Adrenal gland (tissue), 12 donors: Measurements from ENCODE around the gene HSBP1L1. TPM values are rescaled to one million over a fixed set of nuclear protein-coding genes. Genes with fewer than 3 reads are reported as not detected.

Experiments used
- DNase-seq, 7 donors: peaks; one replicate each; pipeline ENCODE4 v3.0.0-alpha.2; 2019 to 2020
- H3K27ac ChIP-seq, 5 donors: fragments of 200-600 bp; sonication (generic) in 4 of 5; 1 replicate in 3 of 5; 2 replicates in 2 of 5; pipeline versions ENCODE4 v1.5.1 to v1.8.0; 2016 to 2020; ENCODE audit warnings: mild to moderate bottlenecking in 1 of 5
- H3K27me3 ChIP-seq: fragments of 200-600 bp; 2 replicates; pipeline ENCODE4 v1.8.0; 2021
- H3K36me3 ChIP-seq, 2 donors: fragments of 200-600 bp; replicated peaks in 1 of 2; 1 replicate in 1 of 2; 2 replicates in 1 of 2; pipeline versions ENCODE4 v1.5.1 to v1.8.0; 2018 to 2022
- H3K4me1 ChIP-seq, 2 donors: fragments of 200-600 bp; replicated peaks in 1 of 2; 1 replicate in 1 of 2; 2 replicates in 1 of 2; pipeline versions ENCODE4 v1.5.1 to v1.8.0; 2018 to 2021
- H3K4me3 ChIP-seq, 4 donors: fragments of 200-600 bp; sonication (generic) in 3 of 4; one replicate each; pipeline ENCODE4 v1.5.1; 2016 to 2018
- H3K9me3 ChIP-seq, 3 donors: fragments of 200-600 bp; sonication (generic) in 1 of 3; replicated peaks in 1 of 3; 1 replicate in 2 of 3; 2 replicates in 1 of 3; pipeline versions ENCODE4 v1.5.1 to v1.8.0; 2016 to 2021
- POLR2A ChIP-seq, 2 donors: fragments of 450-650 bp; IDR thresholded peaks; one replicate each; pipeline ENCODE4 v1.6.1; 2017; ENCODE audit warnings: antibody characterized with exemption in 2 of 2, mild to moderate bottlenecking in 2 of 2, moderate library complexity in 1 of 2
- WGBS, 4 donors: extraction: QIAGEN DNeasy Blood & Tissue Kit in 2 of 4; methylation state at CpG; one replicate each; pipeline versions ENCODE4 v1.1.5 to v1.1.7; 2013 to 2017; 5-methylcytosine and 5-hydroxymethylcytosine counted together
- intact Hi-C, 2 donors: fragments of 100-400 bp; cut with DNase I; formaldehyde crosslinking; loops; one replicate each; pipeline versions ENCODE4 v1.14.1 to v1.15.0; 2022 to 2023
- polyA plus RNA-seq, 3 donors: library from polyadenylated mRNA; stranded (reverse); fragments of 200-250 nt in 2 of 3; fragments of 350-450 nt in 1 of 3; fragmentation: Illumina TruSeq in 1 of 3; extraction: RNeasy Lipid Tissue Mini Kit (QIAGEN cat#74804) in 1 of 3; gene quantifications; one replicate each; pipeline ENCODE4 v1.2.3, GENCODE V29; 2013 to 2014
- total RNA-seq, 9 donors: library from RNA; depleted of rRNA in 4 of 9; stranded (reverse); fragments of >200 nt in 4 of 9; fragments of 120-200 nt in 1 of 9; fragmentation: NEBNext Ultra II Directional in 1 of 9; extraction: Animal tissue kit (Norgen Biotek cat#: 25700) in 1 of 9; gene quantifications; one replicate each; pipeline versions ENCODE4 v1.1.0 to v1.2.4, GENCODE V29; 2013 to 2023
- TF ChIP-seq, protein P1 (sequence below), 6 experiments: fragments of 450-650 bp in 4 of 6; fragments of 200-600 bp in 2 of 6; sonication (generic) in 1 of 6; IDR thresholded peaks; 1 replicate in 5 of 6; 2 replicates in 1 of 6; pipeline versions ENCODE4 v1.5.1 to v1.8.0; 2016 to 2021; ENCODE audit warnings: antibody characterized with exemption in 6 of 6, mild to moderate bottlenecking in 2 of 6, moderate library complexity in 1 of 6
- donor health status: healthy with polysubstance abuse.
- donor health status: Bipolar disorder and iron deficiency.
- donor health status: DM: yes; HTN: yes; CAD: no.
- donor health status: DM: no; HTN: no; CAD: no.
- donor health status: DM: no; HTN: no; CAD: no.
- donor health status: DM: yes; HTN: yes; CAD: no.

HSBP1L1 gene
- total and polyA plus RNA-seq, 12 donors: 17.3 to 182 (median 36.0) TPM

DNA sequence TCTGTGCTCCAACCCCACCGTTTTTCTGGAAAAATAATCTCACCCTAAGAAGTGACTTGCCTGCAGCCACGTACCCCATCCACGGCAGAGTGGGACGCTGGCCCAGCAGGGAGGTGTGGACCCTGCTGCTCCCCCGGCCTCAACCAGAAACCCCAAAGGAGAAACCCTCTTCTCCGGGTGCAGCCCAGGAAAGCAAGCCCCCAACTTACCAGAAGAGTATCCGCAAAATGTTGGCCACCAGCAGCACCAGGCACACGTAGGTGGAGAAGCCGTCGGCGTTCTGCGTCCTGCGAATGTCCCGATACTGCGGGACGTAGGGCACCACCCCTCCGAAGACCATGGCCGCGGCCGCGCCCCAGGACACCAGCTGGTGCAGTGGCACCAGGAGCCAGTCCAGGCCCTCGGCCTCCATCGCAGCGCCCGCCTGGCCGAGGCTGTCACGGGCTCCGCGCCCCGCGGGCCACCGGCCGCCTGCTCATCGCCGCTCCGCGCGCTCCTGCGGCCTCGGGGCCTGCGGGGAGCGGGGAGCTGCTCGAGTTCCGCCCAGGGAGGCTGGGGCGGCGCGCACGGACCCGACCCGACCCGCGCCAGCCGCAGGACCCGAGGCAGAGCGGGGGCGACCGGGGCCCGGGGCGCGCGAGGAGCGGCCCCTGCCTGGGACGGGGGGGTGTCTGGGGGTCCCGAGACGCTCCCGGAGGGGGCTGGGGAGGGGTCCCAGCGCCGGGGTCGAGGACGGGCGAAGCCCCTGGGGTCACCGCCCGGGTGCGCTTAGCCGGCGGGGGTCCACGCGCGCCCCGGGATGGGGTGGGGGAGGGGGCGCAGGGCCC lies 13.7 kb upstream of the HSBP1L1 start:
- Histone ChIP-seq H3K4me1 (peaks cover 6 to 29% of the 10 kb centered on the region in 2 donors), H3K27ac (peak overlapping the region in 4 of 5 donors; percentile 55 to 93 (median 82)), H3K9me3 (no peaks in the 10 kb centered on the region), H3K27me3 (no peaks in the 10 kb centered on the region), H3K4me3 (peak overlapping the region; percentile 44 to 93 (median 76)), H3K36me3 (no peaks in the 10 kb centered on the region)
- TF ChIP-seq POLR2A (IDR thresholded peaks at IDR 0.05): peak in 1 of 2 donors; percentile 54
- TF ChIP-seq, protein P1, sequence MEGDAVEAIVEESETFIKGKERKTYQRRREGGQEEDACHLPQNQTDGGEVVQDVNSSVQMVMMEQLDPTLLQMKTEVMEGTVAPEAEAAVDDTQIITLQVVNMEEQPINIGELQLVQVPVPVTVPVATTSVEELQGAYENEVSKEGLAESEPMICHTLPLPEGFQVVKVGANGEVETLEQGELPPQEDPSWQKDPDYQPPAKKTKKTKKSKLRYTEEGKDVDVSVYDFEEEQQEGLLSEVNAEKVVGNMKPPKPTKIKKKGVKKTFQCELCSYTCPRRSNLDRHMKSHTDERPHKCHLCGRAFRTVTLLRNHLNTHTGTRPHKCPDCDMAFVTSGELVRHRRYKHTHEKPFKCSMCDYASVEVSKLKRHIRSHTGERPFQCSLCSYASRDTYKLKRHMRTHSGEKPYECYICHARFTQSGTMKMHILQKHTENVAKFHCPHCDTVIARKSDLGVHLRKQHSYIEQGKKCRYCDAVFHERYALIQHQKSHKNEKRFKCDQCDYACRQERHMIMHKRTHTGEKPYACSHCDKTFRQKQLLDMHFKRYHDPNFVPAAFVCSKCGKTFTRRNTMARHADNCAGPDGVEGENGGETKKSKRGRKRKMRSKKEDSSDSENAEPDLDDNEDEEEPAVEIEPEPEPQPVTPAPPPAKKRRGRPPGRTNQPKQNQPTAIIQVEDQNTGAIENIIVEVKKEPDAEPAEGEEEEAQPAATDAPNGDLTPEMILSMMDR (IDR thresholded peaks at IDR 0.05): no peak
- intact Hi-C loops: loop anchor here in 1 of 2 donors (10.0 kb wide), 1 partner anchor 266 kb away; no protein-coding TSS in a partner anchor
- 0 to 33% (median 4%) methylated on average over 1 to 81 of the region's 81 CpGs for WGBS, 4 donors
- peak; percentile 44 to 62 (median 52) for DNase-seq

DNA sequence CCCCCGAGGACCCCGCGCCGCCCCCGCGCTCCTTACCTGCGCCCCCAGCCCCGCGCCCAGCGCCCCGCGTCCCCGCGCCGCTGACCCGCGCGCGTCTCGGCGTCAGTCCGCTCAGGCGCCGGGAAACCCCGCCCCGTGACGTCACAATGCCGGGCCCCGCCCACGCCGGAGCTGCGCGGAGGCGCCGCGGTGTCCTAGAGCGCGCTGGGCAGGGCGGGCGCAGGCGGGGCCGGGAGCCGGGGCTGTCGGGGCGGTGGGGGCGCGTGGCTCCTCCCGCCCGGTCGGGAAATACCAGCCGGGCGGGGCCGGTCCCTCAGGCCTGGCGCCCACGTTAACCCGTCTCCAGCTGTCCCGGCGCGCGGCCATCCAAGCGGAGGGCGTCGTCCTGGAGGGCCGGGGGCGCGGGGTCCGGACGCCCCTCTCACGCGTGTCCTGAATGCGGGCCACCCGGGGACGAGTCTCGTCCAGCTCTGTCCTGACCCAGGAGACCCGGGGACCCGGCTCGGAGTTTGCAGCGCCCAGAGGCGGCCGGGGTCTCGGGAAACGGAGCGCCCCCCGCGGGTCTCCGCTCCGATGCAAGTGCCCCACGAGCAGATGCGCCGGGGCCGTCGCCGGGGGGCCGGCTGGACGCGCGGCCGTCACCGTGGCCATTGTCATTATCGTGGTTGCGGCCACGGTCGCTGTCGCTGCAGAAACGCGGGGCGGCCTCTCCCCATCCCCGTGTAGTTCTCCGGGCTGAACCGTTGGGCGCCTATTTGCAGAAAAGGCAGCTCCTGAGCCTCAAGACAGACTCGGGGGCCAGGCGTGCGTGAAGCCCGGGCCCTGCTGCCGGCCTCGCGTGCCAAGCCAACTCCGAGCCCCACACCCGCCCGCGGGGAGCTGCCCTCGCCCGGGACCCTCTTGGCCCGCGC lies 12.6 kb upstream of the HSBP1L1 start, which contains the start of gene SLC66A2:
SLC66A2 (minus strand) TSS at position 109 of the 911 bp plus-strand sequence. CDS start 727 bp downstream, outside the sequence.
- intact Hi-C loops: loop anchor here in 1 of 2 donors (10.0 kb wide), 1 partner anchor 267 kb away; no protein-coding TSS in a partner anchor
- DNase-seq: peak; percentile 86 to 96 (median 92)
- WGBS, 4 donors: 0 to 1% (median 1%) methylated on average over 16 to 126 of the region's 126 CpGs
- Histone ChIP-seq H3K4me1 (peaks cover 6 to 23% of the 10 kb centered on the region in 2 donors), H3K27me3 (no peaks in the 10 kb centered on the region), H3K36me3 (no peaks in the 10 kb centered on the region), H3K4me3 (peak within 1 kb of the TSS; percentile 44 to 93 (median 76)), H3K27ac (peak within 1 kb of the TSS in 4 of 5 donors; percentile 55 to 93 (median 82)), H3K9me3 (no peaks in the 10 kb centered on the region)
- peak; percentile 39 to 70 for TF ChIP-seq POLR2A (IDR thresholded peaks at IDR 0.05)
- TF ChIP-seq, protein P1 (IDR thresholded peaks at IDR 0.05): no peak

DNA sequence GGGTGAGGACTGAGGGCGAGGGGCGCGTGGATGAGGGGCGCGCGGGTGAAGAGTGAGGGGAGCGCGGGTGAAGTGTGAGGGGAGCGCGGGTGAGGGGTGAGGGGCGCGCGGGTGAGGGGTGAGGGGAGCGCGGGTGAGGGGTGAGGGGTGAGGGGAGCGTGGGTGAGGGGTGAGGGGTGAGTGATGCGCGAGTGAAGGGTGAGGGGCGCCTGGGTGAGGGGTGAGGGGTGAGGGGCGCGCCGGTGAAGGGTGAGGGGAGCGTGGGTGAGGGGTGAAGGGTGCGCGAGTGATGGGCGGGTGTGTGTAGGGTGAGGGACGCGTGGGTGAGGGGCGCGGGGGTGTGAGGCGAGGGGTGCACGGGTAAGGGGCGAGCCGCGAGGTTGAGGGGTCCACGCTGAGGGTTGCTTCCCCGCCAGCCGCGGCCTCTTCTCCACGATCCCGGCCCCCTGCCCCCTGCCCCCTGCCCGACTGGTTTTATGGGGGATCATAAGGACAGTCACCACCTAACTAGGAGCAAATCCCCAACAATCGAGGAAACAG lies 11.9 kb upstream of the HSBP1L1 start:
- no peak overlapping the region for H3K27ac ChIP-seq
- intact Hi-C loops: loop anchor here in 1 of 2 donors (10.0 kb wide), 1 partner anchor 268 kb away; no protein-coding TSS in a partner anchor
- no peaks in the 10 kb centered on the region for H3K27me3 ChIP-seq
- 29 to 42% (median 35%) methylated on average over 15 to 43 of the region's 43 CpGs for WGBS, 4 donors
- no peaks in the 10 kb centered on the region for H3K9me3 ChIP-seq
- peak overlapping the region in 3 of 4 donors; percentile 25 to 93 (median 29) for H3K4me3 ChIP-seq
- peaks cover 6 to 23% of the 10 kb centered on the region in 2 donors for H3K4me1 ChIP-seq
- H3K36me3 ChIP-seq: no peaks in the 10 kb centered on the region
- no peak for TF ChIP-seq POLR2A (IDR thresholded peaks at IDR 0.05)
- TF ChIP-seq, protein P1 (IDR thresholded peaks at IDR 0.05): no peak
- peak in 4 of 7 donors; percentile 9 to 35 (median 10) for DNase-seq
